ENCODE data around the gene TSPAN5. TPM values are rescaled to one million over a fixed set of nuclear protein-coding genes. Genes with fewer than 3 reads are reported as not detected.

The TSPAN5 gene
- total RNA-seq, 1 donor from 2014 or later = 1.6 TPM

DNA sequence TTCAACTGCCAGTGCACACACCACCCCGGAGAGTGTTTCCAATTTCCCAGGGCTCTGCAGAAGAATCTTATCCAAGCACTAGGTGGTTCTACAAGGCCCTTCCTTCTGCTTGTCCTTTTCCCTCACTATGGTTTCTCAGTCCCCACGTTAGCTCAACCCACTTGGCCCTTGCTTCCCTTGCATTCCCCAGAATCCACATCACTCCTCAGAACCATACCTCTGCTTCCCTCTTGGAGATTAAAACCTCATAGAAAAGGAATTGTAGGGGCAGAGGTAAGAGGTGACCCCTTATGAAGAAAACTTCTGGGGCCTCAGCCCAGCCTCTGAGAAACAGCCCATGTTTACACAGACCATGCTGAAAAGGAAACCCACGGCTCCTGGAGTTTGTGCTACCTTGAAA, 42.4 kb downstream of the TSPAN5 start:
- POLR2A ChIA-PET = no interaction called here
- TF ChIP-seq, protein P1, sequence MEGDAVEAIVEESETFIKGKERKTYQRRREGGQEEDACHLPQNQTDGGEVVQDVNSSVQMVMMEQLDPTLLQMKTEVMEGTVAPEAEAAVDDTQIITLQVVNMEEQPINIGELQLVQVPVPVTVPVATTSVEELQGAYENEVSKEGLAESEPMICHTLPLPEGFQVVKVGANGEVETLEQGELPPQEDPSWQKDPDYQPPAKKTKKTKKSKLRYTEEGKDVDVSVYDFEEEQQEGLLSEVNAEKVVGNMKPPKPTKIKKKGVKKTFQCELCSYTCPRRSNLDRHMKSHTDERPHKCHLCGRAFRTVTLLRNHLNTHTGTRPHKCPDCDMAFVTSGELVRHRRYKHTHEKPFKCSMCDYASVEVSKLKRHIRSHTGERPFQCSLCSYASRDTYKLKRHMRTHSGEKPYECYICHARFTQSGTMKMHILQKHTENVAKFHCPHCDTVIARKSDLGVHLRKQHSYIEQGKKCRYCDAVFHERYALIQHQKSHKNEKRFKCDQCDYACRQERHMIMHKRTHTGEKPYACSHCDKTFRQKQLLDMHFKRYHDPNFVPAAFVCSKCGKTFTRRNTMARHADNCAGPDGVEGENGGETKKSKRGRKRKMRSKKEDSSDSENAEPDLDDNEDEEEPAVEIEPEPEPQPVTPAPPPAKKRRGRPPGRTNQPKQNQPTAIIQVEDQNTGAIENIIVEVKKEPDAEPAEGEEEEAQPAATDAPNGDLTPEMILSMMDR (IDR thresholded peaks at IDR 0.05) = no peak
- Mint-ChIP-seq H3K27me3 (no peaks in the 10 kb centered on the region), H3K4me3 (no peak overlapping the region), H3K9me3 (no peaks in the 10 kb centered on the region), H3K27ac (no peak overlapping the region), H3K4me1 (peaks cover 16% of the 10 kb centered on the region), H3K36me3 (ENCODE audit: low read depth) (no peaks in the 10 kb centered on the region)
- no peak for ATAC-seq (ENCODE audit: low read depth)
- no peak for DNase-seq
- CTCF ChIA-PET = no interaction called here
- intact Hi-C loops (cut with micrococcal nuclease) = no loop called here

GRCh38 chr4:98614662-98615061, 43.7 kb downstream of the TSPAN5 start:
- DNase-seq = no peak
- Mint-ChIP-seq H3K9me3 (no peaks in the 10 kb centered on the region), H3K4me3 (no peak overlapping the region), H3K27me3 (no peaks in the 10 kb centered on the region), H3K4me1 (peaks cover 16% of the 10 kb centered on the region), H3K36me3 (ENCODE audit: low read depth) (no peaks in the 10 kb centered on the region), H3K27ac (no peak overlapping the region)
- no peak for ATAC-seq (ENCODE audit: low read depth)
- intact Hi-C loops (cut with micrococcal nuclease) = no loop called here
- POLR2A ChIA-PET = no interaction called here
- TF ChIP-seq, protein P1 (IDR thresholded peaks at IDR 0.05) = no peak
- CTCF ChIA-PET = no interaction called here

DNA sequence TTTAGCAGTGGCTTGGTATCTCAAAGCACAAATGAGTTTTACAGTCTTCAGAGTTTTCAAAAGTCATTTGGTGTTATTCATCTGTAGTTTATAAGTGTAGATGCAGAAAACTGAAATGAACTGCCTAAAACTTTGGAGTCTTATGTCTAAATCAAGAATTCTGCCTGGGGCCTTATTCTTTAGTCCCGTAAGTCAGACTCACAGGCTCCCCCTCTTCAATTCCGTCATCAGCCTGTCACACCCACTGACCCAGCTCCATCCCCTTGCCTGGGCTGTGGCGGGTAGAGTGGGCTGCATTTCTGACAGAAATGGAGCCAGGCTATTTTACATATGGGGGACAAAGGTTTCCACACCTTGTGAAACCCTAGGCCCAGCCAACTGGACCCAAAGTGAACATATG, 44.3 kb downstream of the TSPAN5 start:
- POLR2A ChIA-PET = no interaction called here
- Mint-ChIP-seq H3K27ac (no peak overlapping the region), H3K9me3 (no peaks in the 10 kb centered on the region), H3K27me3 (no peaks in the 10 kb centered on the region), H3K4me3 (no peak overlapping the region), H3K36me3 (ENCODE audit: low read depth) (no peaks in the 10 kb centered on the region), H3K4me1 (peaks cover 16% of the 10 kb centered on the region)
- DNase-seq (no peak), ATAC-seq (ENCODE audit: low read depth) (no peak)
- intact Hi-C loops (cut with micrococcal nuclease) = no loop called here
- TF ChIP-seq, protein P1 (IDR thresholded peaks at IDR 0.05) = no peak
- CTCF ChIA-PET = no interaction called here

DNA sequence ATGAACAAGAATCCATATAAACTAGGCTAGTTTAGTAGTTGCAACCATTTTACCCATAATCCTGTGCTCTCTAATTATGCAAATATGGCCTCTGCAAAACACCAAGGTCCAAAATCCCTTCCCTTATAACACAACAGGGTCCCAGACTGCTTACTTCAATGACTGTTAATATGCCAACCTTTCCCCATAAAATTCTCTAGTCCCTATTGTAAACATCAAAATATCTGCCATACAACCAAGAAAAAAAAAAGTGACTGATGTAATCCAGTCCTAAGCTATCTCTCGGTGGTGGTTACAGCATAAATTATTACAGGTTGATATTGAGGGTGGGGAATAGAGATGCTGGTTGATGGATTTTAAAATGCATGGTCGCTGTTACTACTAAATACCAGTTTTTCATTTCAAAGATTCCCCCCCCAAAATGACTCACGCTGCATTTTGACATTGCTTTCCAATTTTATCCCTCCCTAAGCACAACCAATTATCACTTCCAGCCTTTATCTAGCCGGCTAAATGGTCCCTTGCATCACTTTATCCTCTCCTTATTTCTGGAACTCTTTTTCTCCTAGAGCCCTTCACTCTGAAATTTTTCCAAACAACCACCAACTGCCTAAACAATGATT, 44.8 kb downstream of the TSPAN5 start:
- H3K27ac Mint-ChIP-seq = no peak overlapping the region

DNA sequence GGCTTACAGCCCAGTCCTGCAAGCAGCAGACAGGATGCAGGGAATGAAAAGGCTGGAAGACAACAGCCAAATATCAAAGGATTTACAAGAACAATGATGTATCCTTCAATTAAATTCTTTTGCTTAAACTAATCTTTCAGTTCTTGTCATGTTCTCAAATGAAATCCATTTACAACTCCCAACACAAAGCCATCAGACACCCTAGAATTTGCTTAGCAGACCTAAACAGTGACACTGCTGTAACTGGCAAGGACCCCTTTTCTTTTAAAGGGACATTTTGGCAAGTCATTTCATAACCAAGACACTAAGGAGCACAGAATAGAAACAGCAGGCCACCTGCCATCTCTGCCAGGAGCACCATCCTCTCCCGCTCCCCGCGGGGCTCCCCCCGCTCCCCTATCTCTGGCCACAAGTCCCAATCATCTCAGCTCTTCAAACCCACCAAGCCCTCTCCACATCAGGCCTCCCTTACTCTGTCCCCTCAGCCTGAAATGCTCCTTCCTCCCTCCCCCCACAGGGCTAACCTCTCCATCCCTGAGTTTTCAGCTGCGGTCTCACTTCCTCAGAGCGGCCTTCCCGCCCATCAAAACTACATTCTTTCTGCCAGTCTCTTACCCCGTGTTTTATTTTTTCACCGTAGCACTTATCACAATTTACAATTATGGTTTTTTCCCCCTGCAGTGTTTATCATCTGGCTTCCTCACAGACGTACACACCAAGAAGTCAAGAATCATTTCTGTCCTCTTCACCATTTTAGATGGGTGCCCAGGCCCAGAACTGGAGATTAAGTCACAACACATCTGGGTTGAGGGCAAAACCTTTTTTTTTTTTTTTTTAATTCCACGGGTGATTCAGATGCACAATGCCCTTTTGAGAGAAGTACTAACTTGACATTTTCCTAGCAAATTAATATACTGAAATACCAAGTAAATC, 45.8 kb downstream of the TSPAN5 start:
- DNase-seq (no peak), ATAC-seq (ENCODE audit: low read depth) (peak; percentile 21)
- Mint-ChIP-seq H3K27me3 (no peaks in the 10 kb centered on the region), H3K27ac (no peak overlapping the region), H3K36me3 (ENCODE audit: low read depth) (no peaks in the 10 kb centered on the region), H3K9me3 (no peaks in the 10 kb centered on the region), H3K4me1 (peaks cover 16% of the 10 kb centered on the region), H3K4me3 (peak overlapping the region; percentile 21)
- CTCF ChIA-PET = no interaction called here
- POLR2A ChIA-PET = no interaction called here
- intact Hi-C loops (cut with micrococcal nuclease) = no loop called here
- TF ChIP-seq, protein P1 (IDR thresholded peaks at IDR 0.05) = no peak

More for the DNA sequence above, 44.8 kb downstream of the TSPAN5 start:
- Mint-ChIP-seq H3K27me3 (no peaks in the 10 kb centered on the region), H3K36me3 (ENCODE audit: low read depth) (no peaks in the 10 kb centered on the region), H3K4me3 (no peak overlapping the region), H3K4me1 (peaks cover 16% of the 10 kb centered on the region), H3K9me3 (no peaks in the 10 kb centered on the region)
- DNase-seq (no peak), ATAC-seq (ENCODE audit: low read depth) (no peak)
- intact Hi-C loops (cut with micrococcal nuclease) = no loop called here
- CTCF ChIA-PET = no interaction called here
- TF ChIP-seq, protein P1 (IDR thresholded peaks at IDR 0.05) = no peak
- POLR2A ChIA-PET = no interaction called here
